WTC11 (cell line): ENCODE data around the gene VSIG4. TPM values are rescaled to one million over a fixed set of nuclear protein-coding genes. Genes with fewer than 3 reads are reported as not detected.

ENCODE experiments used
- ATAC-seq: fragments of 200-7000 bp; cut with Tn5 transposase; 2 replicates; pipeline ENCODE4 v1.10.0; 2021; ENCODE audit warnings: mild to moderate bottlenecking, moderate library complexity
- CTCF ChIA-PET: fragments of 300-600 bp; sonication (Branson Sonifier 250); formaldehyde crosslinking; loops from one replicate; lab custom pipeline; 2021; ENCODE audit warnings: antibody characterized with exemption; lab: Charles Lee
- POLR2A ChIA-PET: fragments of 350-600 bp; sonication (Branson Sonifier 250); formaldehyde crosslinking; loops from one replicate; lab custom pipeline; 2021; ENCODE audit warnings: antibody characterized with exemption; lab: Charles Lee
- DNase-seq: peaks from one replicate; pipeline ENCODE4 v3.0.0; 2021; ENCODE audit warnings: low spot score
- H3K27ac Mint-ChIP-seq: 2 replicates; pipeline ENCODE4 v1.8.0; 2021; ENCODE audit warnings: mixed read lengths
- H3K27me3 Mint-ChIP-seq: 2 replicates; pipeline ENCODE4 v1.8.0; 2021; ENCODE audit warnings: low read depth, mild to moderate bottlenecking, moderate library complexity, mixed read lengths
- H3K36me3 Mint-ChIP-seq: 2 replicates; pipeline ENCODE4 v1.8.0; 2021; ENCODE audit warnings: mixed read lengths
- H3K4me1 Mint-ChIP-seq: 2 replicates; pipeline ENCODE4 v1.8.0; 2022; ENCODE audit warnings: mixed read lengths
- H3K4me3 Mint-ChIP-seq: 2 replicates; pipeline ENCODE4 v1.8.0; 2021; ENCODE audit warnings: mild to moderate bottlenecking, moderate library complexity, mixed read lengths
- H3K9me3 Mint-ChIP-seq: 2 replicates; pipeline ENCODE4 v1.8.0; 2021; ENCODE audit warnings: mixed read lengths
- ATF3 ChIP-seq: sonication (generic); formaldehyde crosslinking; conservative IDR thresholded peaks from 2 replicates; pipeline ENCODE4 v1.8.1; 2022; ENCODE audit warnings: mild to moderate bottlenecking, missing genetic modification reagents
- FOXJ3 ChIP-seq: sonication (generic); formaldehyde crosslinking; IDR thresholded peaks from 2 replicates; pipeline ENCODE4 v1.9.0; 2021; ENCODE audit warnings: missing genetic modification reagents, mild to moderate bottlenecking, borderline replicate concordance
- GRHL2 ChIP-seq: fragments of 250-450 bp; sonication (Bioruptor Pico); IDR thresholded peaks from 2 replicates; pipeline ENCODE4 v1.8.0; 2022; ENCODE audit warnings: mild to moderate bottlenecking, moderate library complexity; ENCODE audit not compliant: insufficient replicate concordance, severe bottlenecking
- HMGA2 ChIP-seq: fragments of 250-450 bp; sonication (Bioruptor Pico); IDR thresholded peaks from 2 replicates; pipeline ENCODE4 v1.4.0; 2021; ENCODE audit warnings: mild to moderate bottlenecking, moderate library complexity
- NFATC4 ChIP-seq: fragments of 250-450 bp; sonication (Bioruptor Pico); IDR thresholded peaks from 2 replicates; pipeline ENCODE4 v1.9.0; 2021; ENCODE audit warnings: mild to moderate bottlenecking
- NFE2L1 ChIP-seq: sonication (generic); formaldehyde crosslinking; IDR thresholded peaks from 2 replicates; pipeline ENCODE4 v1.8.1; 2023; ENCODE audit warnings: missing genetic modification reagents
- NR1H2 ChIP-seq: sonication (generic); formaldehyde crosslinking; IDR thresholded peaks from 2 replicates; pipeline ENCODE4 v1.9.0; 2021; ENCODE audit warnings: mild to moderate bottlenecking, moderate library complexity, missing genetic modification reagents
- PRRX2 ChIP-seq: fragments of 250-450 bp; sonication (Bioruptor Pico); IDR thresholded peaks from 2 replicates; pipeline ENCODE4 v1.8.0; 2021; ENCODE audit warnings: mild to moderate bottlenecking
- ZBTB21 ChIP-seq: sonication (generic); formaldehyde crosslinking; IDR thresholded peaks from 2 replicates; pipeline ENCODE4 v1.8.1; 2023; ENCODE audit warnings: mild to moderate bottlenecking, missing genetic modification reagents, borderline replicate concordance
- ZNF396 ChIP-seq: fragments of 250-450 bp; sonication (Bioruptor Pico); IDR thresholded peaks from 2 replicates; pipeline ENCODE4 v1.8.0; 2021; ENCODE audit warnings: mild to moderate bottlenecking, moderate library complexity, borderline replicate concordance
- ZSCAN18 ChIP-seq: fragments of 250-450 bp; sonication (Bioruptor Pico); IDR thresholded peaks from 2 replicates; pipeline ENCODE4 v2.1.2; 2022; ENCODE audit warnings: mild to moderate bottlenecking, moderate library complexity
- total RNA-seq: library from RNA; stranded (reverse); gene quantifications from 3 replicates; pipeline ENCODE4 v1.2.3, GENCODE V29; 2021
- TF ChIP-seq, protein P1 (sequence below): sonication (generic); formaldehyde crosslinking; IDR thresholded peaks from 2 replicates; pipeline ENCODE4 v1.8.1; 2022; ENCODE audit warnings: missing genetic modification reagents, borderline replicate concordance
- TF ChIP-seq, protein P2 (sequence below): sonication (generic); formaldehyde crosslinking; IDR thresholded peaks from 2 replicates; pipeline ENCODE4 v1.8.1; 2023; ENCODE audit warnings: mild to moderate bottlenecking, missing genetic modification reagents, moderate library complexity
- TF ChIP-seq, protein P3 (sequence below): sonication (generic); formaldehyde crosslinking; IDR thresholded peaks from 2 replicates; pipeline ENCODE4 v1.8.0; 2023; ENCODE audit warnings: missing genetic modification reagents, mild to moderate bottlenecking, borderline replicate concordance
- TF ChIP-seq, protein P4 (sequence below): sonication (generic); formaldehyde crosslinking; IDR thresholded peaks from 2 replicates; pipeline ENCODE4 v1.8.0; 2022; ENCODE audit warnings: mild to moderate bottlenecking, missing genetic modification reagents

VSIG4 gene
- total RNA-seq, 1 experiment from 2014 or later = 0.24 TPM

GRCh38 chrX:66030505-66031317, 9.2 kb downstream of the VSIG4 start (continued):
- TF ChIP-seq NFE2L1 (no peak), NR1H2 (CRISPR knock-in tag) (no peak), ATF3 (no peak), HMGA2 (CRISPR knock-in tag) (no peak), FOXJ3 (CRISPR knock-in tag) (no peak), ZSCAN18 (CRISPR knock-in tag) (no peak)
- TF ChIP-seq, protein P1, sequence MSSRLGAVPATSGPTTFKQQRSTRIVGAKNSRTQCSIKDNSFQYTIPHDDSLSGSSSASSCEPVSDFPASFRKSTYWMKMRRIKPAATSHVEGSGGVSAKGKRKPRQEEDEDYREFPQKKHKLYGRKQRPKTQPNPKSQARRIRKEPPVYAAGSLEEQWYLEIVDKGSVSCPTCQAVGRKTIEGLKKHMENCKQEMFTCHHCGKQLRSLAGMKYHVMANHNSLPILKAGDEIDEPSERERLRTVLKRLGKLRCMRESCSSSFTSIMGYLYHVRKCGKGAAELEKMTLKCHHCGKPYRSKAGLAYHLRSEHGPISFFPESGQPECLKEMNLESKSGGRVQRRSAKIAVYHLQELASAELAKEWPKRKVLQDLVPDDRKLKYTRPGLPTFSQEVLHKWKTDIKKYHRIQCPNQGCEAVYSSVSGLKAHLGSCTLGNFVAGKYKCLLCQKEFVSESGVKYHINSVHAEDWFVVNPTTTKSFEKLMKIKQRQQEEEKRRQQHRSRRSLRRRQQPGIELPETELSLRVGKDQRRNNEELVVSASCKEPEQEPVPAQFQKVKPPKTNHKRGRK (CRISPR knock-in tag) = no peak

DNA sequence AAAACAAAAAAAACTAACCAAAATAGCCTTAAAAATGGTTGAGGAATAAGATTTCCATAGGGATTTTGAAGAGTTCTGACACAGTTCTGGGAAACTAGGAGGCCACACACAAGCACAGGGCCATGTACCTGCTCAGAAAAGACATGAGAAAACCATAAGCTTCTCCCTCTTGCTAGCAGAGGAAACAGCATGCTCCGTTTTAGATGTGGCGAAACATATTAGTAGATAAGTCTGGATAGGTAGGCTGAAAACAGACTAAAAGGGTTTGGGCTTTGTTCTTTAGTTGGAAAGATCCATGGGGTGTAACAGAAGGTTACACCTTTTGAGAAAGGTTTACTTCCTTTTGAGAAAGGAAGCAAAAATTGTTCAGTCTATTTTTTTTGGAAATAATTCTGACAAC, 10.9 kb downstream of the VSIG4 start:
- Mint-ChIP-seq H3K27ac (no peak overlapping the region), H3K9me3 (no peaks in the 10 kb centered on the region), H3K4me1 (no peaks in the 10 kb centered on the region), H3K4me3 (no peak overlapping the region), H3K27me3 (no peaks in the 10 kb centered on the region), H3K36me3 (no peaks in the 10 kb centered on the region)
- ATAC-seq (no peak), DNase-seq (no peak)
- POLR2A ChIA-PET = no interaction called here
- CTCF ChIA-PET = no interaction called here
- TF ChIP-seq, protein P2, sequence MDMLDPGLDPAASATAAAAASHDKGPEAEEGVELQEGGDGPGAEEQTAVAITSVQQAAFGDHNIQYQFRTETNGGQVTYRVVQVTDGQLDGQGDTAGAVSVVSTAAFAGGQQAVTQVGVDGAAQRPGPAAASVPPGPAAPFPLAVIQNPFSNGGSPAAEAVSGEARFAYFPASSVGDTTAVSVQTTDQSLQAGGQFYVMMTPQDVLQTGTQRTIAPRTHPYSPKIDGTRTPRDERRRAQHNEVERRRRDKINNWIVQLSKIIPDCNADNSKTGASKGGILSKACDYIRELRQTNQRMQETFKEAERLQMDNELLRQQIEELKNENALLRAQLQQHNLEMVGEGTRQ (CRISPR knock-in tag) = no peak

GRCh38 chrX:66024570-66024969, 15.3 kb downstream of the VSIG4 start:
- no peak for DNase-seq
- Mint-ChIP-seq H3K4me1 (no peaks in the 10 kb centered on the region), H3K9me3 (no peaks in the 10 kb centered on the region), H3K27ac (no peak overlapping the region), H3K36me3 (no peaks in the 10 kb centered on the region), H3K4me3 (no peak overlapping the region), H3K27me3 (no peaks in the 10 kb centered on the region)
- TF ChIP-seq ZBTB21 (no peak), FOXJ3 (CRISPR knock-in tag) (no peak), HMGA2 (CRISPR knock-in tag) (no peak), ZNF396 (CRISPR knock-in tag) (no peak), GRHL2 (no peak), PRRX2 (no peak), NFATC4 (CRISPR knock-in tag) (no peak)
- TF ChIP-seq, protein P3, sequence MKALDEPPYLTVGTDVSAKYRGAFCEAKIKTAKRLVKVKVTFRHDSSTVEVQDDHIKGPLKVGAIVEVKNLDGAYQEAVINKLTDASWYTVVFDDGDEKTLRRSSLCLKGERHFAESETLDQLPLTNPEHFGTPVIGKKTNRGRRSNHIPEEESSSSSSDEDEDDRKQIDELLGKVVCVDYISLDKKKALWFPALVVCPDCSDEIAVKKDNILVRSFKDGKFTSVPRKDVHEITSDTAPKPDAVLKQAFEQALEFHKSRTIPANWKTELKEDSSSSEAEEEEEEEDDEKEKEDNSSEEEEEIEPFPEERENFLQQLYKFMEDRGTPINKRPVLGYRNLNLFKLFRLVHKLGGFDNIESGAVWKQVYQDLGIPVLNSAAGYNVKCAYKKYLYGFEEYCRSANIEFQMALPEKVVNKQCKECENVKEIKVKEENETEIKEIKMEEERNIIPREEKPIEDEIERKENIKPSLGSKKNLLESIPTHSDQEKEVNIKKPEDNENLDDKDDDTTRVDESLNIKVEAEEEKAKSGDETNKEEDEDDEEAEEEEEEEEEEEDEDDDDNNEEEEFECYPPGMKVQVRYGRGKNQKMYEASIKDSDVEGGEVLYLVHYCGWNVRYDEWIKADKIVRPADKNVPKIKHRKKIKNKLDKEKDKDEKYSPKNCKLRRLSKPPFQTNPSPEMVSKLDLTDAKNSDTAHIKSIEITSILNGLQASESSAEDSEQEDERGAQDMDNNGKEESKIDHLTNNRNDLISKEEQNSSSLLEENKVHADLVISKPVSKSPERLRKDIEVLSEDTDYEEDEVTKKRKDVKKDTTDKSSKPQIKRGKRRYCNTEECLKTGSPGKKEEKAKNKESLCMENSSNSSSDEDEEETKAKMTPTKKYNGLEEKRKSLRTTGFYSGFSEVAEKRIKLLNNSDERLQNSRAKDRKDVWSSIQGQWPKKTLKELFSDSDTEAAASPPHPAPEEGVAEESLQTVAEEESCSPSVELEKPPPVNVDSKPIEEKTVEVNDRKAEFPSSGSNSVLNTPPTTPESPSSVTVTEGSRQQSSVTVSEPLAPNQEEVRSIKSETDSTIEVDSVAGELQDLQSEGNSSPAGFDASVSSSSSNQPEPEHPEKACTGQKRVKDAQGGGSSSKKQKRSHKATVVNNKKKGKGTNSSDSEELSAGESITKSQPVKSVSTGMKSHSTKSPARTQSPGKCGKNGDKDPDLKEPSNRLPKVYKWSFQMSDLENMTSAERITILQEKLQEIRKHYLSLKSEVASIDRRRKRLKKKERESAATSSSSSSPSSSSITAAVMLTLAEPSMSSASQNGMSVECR (CRISPR knock-in tag) = no peak
- TF ChIP-seq, protein P4, sequence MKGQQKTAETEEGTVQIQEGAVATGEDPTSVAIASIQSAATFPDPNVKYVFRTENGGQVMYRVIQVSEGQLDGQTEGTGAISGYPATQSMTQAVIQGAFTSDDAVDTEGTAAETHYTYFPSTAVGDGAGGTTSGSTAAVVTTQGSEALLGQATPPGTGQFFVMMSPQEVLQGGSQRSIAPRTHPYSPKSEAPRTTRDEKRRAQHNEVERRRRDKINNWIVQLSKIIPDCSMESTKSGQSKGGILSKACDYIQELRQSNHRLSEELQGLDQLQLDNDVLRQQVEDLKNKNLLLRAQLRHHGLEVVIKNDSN (CRISPR knock-in tag) = no peak
- POLR2A ChIA-PET = no interaction called here
- CTCF ChIA-PET = no interaction called here
- ATAC-seq = no peak
